HFF-Myc (cell line): ENCODE measurements around the gene PARD3B.

Experiments used
- DNase-seq: peaks from one replicate; pipeline ENCODE4 v3.0.0-alpha.2; 2011; ENCODE audit warnings: low read depth; ENCODE audit errors: extremely low read depth
- H3K4me3 ChIP-seq: replicated peaks from 2 replicates; pipeline ENCODE4 v1.5.1; 2011; ENCODE audit warnings: low read depth, mild to moderate bottlenecking, control low read depth, low read length
- TF ChIP-seq, protein P1 (sequence below): IDR thresholded peaks from 2 replicates; pipeline ENCODE4 v1.5.1; 2012; ENCODE audit warnings: mild to moderate bottlenecking, low read depth, low read length, control low read depth; ENCODE audit errors: missing control alignments

The PARD3B gene

DNA sequence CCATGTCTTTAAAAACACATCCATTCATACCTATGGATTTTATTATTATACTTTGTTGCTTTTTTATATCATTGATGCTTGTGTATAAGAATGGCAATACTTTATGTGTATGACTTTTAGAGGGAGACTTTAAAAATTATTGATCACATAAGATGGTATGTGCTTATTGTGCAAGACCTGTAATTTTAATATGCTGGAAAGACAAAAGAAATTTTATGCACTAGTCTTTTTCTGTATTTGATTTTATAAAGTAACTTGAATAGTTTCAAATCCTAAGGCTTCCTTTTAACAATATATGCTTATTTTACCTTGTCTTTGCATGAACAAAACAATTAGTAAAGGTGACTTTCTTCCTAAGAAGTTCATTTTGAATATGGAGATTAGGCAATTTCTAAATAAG is 226.4 kb downstream of the PARD3B start:
- H3K4me3 ChIP-seq, result no peak overlapping the region
- TF ChIP-seq, protein P1, sequence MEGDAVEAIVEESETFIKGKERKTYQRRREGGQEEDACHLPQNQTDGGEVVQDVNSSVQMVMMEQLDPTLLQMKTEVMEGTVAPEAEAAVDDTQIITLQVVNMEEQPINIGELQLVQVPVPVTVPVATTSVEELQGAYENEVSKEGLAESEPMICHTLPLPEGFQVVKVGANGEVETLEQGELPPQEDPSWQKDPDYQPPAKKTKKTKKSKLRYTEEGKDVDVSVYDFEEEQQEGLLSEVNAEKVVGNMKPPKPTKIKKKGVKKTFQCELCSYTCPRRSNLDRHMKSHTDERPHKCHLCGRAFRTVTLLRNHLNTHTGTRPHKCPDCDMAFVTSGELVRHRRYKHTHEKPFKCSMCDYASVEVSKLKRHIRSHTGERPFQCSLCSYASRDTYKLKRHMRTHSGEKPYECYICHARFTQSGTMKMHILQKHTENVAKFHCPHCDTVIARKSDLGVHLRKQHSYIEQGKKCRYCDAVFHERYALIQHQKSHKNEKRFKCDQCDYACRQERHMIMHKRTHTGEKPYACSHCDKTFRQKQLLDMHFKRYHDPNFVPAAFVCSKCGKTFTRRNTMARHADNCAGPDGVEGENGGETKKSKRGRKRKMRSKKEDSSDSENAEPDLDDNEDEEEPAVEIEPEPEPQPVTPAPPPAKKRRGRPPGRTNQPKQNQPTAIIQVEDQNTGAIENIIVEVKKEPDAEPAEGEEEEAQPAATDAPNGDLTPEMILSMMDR, result no peak
- no peak for DNase-seq

DNA sequence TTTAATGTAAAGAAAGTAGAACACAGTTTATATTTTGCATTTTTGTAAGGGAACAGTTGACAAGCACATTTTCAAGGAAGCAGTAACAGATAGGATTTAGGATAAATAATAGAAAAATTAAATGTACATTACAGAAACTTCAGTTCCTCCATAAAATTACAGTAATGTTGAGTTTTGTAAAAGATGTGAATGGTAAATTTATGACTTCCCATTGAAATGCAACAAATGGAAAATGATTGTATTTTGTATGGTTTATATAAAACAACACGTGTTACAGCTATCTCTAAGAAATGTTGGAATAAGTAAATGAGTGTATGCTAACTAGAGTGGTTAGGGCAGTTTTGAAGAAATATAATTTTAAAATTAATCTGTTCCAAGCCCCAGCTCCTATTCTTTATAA is 227.3 kb downstream of the PARD3B start:
- TF ChIP-seq, protein P1, result no peak
- H3K4me3 ChIP-seq, result no peak overlapping the region
- no peak for DNase-seq

DNA sequence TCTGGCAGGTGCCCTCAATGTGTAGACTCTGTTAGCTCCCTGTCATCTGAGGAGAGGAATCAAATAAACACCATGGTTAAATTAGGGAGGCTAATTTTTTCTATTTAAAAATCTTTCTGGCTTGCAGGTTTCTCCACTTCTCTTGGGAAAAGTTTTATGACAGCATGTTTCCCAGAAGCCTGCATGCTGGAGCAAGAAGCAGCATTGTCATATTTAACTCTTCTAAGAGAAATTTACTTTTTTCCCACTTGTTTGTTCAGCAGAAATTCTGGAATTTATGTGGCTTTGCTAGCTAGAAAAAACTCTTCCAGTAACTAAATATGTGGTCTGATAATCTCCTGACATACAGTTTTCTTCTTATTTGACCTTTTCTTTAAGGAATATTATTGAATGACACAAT is 230.5 kb downstream of the PARD3B start:
- TF ChIP-seq, protein P1, result no peak
- no peak overlapping the region for H3K4me3 ChIP-seq
- DNase-seq, result no peak

DNA sequence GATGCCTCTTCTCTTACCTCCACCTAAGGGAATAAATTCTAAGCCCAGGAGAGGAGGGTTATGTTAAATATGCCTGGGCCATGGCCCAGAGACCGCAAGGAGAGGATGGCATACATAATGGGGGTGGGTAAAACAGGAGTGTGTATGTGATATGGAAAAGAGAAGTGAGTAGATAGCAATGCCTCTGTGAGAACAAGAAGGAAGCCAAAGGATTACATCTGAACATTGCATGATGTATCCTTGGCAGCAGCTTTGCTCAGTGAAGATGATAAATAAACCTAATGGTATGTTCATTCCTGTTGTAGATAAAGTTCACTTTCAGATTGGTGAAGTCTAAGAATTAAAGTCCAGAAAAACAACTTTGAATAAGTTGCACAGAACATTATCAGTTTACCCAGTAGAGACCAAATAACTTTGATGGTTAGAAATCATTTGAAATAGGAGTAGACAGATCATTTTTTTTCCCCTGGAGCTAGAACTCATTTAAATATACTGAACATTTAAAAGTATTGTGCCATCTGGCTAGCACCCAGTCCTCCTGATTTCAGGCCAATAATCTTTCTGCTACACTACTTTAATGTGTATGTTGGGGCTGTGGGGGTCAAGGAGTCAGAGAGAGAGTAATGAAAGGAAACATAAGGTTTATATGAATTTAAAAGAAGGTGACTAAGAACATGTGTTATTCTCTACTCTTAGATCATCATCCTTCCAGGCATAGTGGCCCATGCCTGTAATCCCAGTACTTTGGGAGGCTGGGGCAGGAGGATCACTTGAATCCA is 231.7 kb downstream of the PARD3B start:
- peak; percentile 61 for DNase-seq
- no peak overlapping the region for H3K4me3 ChIP-seq
- TF ChIP-seq, protein P1, result no peak

DNA sequence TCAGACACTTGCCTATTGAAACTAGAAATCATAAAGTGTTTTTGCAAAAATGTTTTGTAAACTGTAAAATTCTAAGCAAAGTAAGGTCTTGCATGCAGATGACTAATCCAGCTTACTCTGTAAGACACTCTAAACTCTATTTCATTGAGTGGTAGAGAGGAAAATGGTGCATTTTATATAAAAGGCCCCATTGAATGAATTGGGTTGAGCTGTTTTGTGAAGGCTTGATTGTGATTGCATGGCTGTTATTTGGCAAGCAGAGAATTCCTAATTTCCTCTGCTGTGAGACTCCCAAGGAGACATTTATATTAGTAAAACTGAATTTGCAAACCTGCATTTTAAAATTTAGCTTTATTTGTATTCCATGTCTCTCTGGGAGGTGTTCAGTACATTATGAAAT is 234.5 kb downstream of the PARD3B start:
- H3K4me3 ChIP-seq, result no peak overlapping the region
- TF ChIP-seq, protein P1, result no peak
- no peak for DNase-seq

DNA sequence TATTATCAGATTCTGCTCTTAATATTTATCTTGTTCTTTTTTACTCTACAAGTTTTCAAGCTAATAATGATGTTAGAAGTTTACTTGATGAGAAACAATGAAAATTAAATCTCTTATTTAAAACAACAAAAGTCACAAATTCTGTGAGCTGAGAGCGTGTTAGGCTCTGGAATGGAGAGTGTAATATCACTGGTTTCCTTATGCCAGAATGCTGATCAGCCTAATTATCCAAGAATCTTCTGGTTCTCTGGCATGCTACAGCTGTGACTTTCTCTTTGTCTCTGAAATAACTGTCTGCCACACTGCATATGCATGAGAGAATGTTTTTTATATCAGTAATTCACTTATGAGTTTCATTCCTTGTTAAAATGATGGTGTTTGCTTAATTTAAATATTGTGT is 236.7 kb downstream of the PARD3B start:
- no peak overlapping the region for H3K4me3 ChIP-seq
- DNase-seq, result no peak
- TF ChIP-seq, protein P1, result no peak

DNA sequence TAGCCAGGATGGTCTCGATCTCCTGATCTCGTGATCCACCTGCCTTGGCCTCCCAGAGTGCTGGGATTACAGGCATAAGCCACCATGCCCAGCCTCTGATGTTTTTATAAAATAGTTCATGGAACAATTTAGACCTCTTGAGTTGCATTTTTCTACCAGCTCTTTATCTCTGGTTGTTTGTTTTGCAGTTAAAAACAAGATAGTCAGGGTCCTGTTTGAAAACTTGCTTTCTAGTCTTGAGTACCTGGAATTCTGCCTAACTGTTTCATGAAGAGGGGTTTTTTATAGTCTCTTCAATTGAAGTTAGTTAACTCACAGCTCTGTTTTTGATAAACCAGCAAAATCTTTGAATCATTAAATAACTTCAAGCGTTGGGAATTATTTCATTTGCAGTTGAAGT is 244.8 kb downstream of the PARD3B start:
- DNase-seq, result no peak
- TF ChIP-seq, protein P1, result no peak
- H3K4me3 ChIP-seq, result no peak overlapping the region
